ENCODE data around the gene ZC3H15.

The ZC3H15 gene

DNA sequence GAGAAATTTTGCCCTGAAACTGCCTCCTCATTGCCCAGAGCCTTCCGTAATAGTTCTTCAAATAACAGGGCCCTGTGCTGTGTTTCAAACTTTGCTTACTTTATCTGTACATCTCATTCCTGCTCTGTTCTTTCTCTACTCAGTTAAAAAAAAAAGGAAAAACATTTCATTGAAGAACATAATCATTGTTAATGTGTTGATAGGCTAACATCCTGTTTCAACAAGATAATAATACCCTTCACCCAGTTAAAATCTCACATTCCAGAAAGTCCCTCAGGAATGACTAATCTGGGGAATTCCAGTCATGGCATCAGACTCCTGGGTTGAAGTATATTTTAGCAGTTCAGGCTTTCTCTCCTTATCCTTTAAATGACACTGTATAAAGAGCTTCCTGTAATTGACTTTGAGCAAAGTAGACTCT lies 58.2 kb downstream of the ZC3H15 start:
- DNase-seq: no peak

DNA sequence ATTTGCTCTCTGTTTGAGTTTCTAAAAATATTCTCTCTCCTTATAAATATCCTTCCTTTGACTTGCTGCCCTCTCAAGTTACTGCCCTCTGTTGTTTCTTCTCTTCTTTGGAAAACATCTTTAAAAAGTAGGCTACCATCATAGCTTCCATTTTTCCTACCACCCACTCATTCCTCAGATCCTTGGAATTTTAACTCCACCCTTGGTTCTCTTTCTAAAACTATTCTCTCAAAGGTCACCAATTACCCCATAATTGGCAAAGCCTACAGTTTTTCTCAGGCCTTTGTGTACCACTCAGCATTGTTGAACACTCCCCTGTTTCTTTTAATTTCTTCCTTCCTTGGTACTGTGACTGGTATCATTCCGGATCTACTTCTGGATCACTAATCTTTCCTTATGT lies 60.8 kb downstream of the ZC3H15 start:
- DNase-seq: no peak

DNA sequence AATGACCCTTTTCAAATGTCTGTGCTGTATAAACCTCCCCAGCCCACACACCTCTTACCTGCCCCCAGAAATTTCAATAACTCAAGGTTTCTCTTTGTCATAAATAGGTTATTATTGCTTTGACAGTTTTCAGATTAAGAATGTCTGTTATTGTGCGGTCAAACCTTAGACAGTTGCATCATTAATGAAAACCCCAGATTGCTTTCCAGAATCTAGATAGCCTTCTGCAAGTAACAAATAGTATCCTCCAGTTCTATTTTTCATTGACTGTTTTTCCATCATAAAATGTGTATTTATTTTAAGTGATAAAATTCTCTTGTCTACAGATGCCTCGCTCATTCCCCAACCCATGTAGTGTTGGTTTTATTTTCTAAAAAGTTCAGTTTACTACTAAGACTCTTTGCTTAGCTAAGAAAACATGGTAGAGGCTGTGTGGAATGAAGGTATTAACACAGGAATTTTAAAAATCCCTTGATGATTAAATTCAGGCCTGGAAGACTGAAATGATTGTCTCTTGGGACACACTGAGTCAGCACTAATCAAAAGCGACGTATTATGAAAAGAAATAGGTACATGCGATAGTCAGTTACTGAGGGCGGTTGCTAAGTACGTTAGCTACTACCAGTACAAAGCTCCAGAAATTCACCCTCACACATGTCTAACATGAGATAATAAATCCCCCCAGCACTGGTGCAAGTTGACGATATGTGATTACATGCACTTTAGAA lies 65.4 kb downstream of the ZC3H15 start:
- no peak for DNase-seq

DNA sequence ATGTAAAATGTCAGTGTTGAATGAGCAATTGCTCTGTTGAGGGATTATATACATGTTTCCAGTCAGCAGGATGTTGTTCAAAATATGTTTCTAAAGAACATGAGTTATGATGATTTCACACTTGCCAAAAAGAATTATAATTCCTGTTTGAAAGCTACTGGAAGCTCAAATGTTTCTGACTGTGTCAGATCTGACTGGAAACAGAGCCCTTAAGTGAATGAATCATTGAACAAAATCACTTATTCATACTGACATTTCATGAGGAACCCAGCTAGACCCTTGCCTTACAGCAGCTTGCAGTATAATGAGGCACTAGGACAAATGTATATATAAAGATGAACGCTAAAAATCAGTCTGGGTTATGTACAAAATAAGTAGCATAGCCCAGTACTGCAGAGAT lies 68.4 kb downstream of the ZC3H15 start:
- no peak for DNase-seq

DNA sequence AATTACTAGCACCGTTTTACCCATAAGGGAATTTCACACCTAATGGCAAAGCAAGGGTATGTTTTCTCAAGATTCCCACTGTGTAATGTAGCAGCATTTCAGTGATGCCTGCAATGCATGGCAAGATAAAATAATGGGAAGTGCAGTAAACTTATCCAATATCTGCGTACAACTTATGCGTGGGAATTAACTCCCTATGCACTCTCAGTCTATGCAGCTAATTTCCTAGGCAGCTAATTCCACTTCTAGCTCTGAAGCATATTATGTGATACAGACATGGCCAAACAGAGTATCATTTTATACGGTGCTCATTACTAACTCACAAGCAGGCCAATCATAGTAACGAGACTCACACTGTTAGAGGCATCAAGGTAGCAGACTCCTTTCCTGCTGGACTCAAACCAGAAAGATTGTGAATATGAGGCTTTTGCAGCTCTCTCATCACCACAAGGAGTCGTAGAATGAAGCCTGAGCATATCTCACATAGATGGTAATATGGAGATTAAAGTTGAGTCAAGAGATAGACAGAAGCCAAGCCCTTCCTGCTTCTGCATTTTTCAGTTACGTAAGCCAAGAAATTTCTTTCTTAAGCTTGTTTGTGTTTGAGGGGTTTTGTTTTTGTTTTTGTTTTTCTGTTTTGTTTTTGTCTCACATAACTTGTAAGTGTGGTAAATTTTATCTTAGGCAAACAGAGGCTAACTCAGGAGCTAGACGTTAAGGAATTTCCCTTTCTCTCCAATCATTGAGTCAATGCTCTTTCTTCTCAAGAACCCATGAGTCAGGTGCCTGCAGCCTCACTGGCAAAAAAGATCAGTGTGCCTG lies 69.0 kb downstream of the ZC3H15 start:
- no peak for DNase-seq

DNA sequence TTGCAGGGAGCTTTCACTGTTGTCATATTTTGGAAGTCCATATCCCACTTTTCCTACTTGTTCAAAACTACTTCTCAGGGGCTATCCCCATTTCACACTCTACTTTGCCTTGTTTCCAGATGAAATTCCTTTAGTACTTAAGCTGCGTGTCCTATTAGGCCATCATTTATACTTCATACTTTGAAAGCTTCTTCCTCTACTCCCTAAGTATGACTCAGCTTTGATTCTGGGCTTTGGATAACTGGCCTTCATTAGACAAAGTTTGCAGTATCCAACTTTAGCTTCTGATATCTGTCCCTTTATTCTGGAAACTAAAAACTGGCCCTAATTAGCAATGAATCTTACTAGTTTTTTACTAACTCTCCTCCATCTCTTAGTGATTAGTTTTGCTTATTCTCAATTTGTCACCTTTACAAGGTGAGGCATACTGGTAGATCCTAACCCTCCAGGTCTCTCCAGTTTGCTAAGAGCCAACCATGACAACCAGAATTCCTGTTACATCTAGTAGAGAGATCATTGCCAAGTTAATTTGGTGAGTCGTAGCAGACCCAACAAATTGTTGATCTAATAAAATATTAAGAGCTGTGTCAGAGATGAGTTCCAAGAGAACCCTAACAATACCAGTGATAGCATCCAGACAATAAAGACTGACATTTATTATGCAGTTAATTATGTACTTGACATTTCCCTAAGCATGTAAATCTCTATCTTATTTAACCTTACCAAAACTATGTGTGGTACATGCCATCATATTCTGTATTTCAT lies 72.6 kb downstream of the ZC3H15 start:
- no peak for DNase-seq
